ENCODE data around the gene CWH43. TPM values are rescaled to one million over a fixed set of nuclear protein-coding genes. Genes with fewer than 3 reads are reported as not detected.

CWH43 gene
- total and polyA plus RNA-seq, 9 of the 15 experiments (the other 6 are each of a cell fraction or from before 2014, with no cell fraction given): not detected

DNA sequence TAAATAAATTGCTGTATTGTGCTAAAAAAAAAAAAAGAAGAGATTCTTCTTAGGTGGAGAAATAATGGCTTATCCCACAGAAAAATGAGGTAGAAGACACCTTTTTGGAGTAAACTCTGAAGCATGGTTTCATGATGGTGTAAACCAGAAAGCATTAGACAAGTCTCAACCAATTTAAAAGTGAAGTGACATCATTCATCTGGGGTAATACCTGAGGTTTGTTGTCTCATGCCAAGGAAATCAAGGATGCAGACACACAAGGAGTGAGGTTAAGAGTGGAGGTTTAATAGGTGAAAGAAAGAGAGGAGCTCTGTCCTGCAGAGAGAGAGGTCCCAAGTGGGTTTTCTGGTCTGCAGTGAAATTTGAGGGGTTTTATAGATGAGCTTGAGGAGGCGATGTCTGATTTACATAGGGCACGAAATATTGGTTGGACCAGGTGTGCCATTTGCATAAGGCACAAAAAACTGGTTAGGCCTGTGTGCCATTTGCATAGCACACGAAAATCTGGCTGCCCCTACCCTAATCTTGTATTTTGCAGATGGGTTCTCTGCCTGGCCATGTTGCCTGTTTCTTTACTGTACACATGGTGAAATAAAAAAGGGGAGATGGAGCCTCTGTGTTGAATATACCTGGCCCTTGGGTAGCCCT, 25.0 kb upstream of the CWH43 start:
- CTCF ChIA-PET (ENCODE audit: low intra/inter-chr PET ratio): interaction anchor here (4.5 kb wide), 1 partner anchor 382 kb away, joined by 55 read pairs; no protein-coding TSS in a partner anchor
- Histone ChIP-seq H3K9me3 (replicated peaks; ENCODE audit: control insufficient read depth, insufficient read depth, low read depth, low read length) (no peaks in the 10 kb centered on the region), H3K4me1 (replicated peaks in 1 of 2; ENCODE audit: control insufficient read depth in 2 of 2, insufficient read depth in 2 of 2, low read length in 2 of 2) (no peaks in the 10 kb centered on the region), H3K4me2 (ENCODE audit: insufficient read depth, low read length) (no peak overlapping the region), H3K79me2 (ENCODE audit: control insufficient read depth, insufficient read depth, low read length) (no peaks in the 10 kb centered on the region), H3K27ac (ENCODE audit: extremely low read depth, low read depth, low read length) (no peak overlapping the region), H3K36me3 (ENCODE audit: control insufficient read depth, insufficient read depth, low read length) (no peaks in the 10 kb centered on the region), H3K9ac (ENCODE audit: insufficient read depth in 1 of 2, low read depth in 2 of 2, low read length in 2 of 2) (no peak overlapping the region), H3K4me3 (no peak overlapping the region), H4K20me1 (replicated peaks; ENCODE audit: control insufficient read depth, insufficient read depth, low read length) (no peaks in the 10 kb centered on the region), H3K27me3 (ENCODE audit: control insufficient read depth in 2 of 2, insufficient read depth in 2 of 2, low read length in 2 of 2) (no peaks in the 10 kb centered on the region), H2AFZ (ENCODE audit: low read depth, low read length) (no peak overlapping the region), H3K9me1 (ENCODE audit: control insufficient read depth, insufficient read depth, low read length) (no peaks in the 10 kb centered on the region)
- in situ Hi-C loops (cut with MboI): no loop called here
- no TSS peak for BruUV-seq (replicated peaks)
- TF ChIP-seq TRIM28 (IDR thresholded peaks at IDR 0.05): no peak
- TF ChIP-seq, protein P1, sequence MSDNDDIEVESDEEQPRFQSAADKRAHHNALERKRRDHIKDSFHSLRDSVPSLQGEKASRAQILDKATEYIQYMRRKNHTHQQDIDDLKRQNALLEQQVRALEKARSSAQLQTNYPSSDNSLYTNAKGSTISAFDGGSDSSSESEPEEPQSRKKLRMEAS (CRISPR knock-in tag; IDR thresholded peaks at IDR 0.05): no peak
- TF ChIP-seq, protein P2, sequence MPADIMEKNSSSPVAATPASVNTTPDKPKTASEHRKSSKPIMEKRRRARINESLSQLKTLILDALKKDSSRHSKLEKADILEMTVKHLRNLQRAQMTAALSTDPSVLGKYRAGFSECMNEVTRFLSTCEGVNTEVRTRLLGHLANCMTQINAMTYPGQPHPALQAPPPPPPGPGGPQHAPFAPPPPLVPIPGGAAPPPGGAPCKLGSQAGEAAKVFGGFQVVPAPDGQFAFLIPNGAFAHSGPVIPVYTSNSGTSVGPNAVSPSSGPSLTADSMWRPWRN (IDR thresholded peaks at IDR 0.05; ENCODE audit: low read depth): no peak
- TF ChIP-seq GABPB2 (CRISPR knock-in tag; conservative IDR thresholded peaks at IDR 0.05): no peak
- TF ChIP-seq, protein P3, sequence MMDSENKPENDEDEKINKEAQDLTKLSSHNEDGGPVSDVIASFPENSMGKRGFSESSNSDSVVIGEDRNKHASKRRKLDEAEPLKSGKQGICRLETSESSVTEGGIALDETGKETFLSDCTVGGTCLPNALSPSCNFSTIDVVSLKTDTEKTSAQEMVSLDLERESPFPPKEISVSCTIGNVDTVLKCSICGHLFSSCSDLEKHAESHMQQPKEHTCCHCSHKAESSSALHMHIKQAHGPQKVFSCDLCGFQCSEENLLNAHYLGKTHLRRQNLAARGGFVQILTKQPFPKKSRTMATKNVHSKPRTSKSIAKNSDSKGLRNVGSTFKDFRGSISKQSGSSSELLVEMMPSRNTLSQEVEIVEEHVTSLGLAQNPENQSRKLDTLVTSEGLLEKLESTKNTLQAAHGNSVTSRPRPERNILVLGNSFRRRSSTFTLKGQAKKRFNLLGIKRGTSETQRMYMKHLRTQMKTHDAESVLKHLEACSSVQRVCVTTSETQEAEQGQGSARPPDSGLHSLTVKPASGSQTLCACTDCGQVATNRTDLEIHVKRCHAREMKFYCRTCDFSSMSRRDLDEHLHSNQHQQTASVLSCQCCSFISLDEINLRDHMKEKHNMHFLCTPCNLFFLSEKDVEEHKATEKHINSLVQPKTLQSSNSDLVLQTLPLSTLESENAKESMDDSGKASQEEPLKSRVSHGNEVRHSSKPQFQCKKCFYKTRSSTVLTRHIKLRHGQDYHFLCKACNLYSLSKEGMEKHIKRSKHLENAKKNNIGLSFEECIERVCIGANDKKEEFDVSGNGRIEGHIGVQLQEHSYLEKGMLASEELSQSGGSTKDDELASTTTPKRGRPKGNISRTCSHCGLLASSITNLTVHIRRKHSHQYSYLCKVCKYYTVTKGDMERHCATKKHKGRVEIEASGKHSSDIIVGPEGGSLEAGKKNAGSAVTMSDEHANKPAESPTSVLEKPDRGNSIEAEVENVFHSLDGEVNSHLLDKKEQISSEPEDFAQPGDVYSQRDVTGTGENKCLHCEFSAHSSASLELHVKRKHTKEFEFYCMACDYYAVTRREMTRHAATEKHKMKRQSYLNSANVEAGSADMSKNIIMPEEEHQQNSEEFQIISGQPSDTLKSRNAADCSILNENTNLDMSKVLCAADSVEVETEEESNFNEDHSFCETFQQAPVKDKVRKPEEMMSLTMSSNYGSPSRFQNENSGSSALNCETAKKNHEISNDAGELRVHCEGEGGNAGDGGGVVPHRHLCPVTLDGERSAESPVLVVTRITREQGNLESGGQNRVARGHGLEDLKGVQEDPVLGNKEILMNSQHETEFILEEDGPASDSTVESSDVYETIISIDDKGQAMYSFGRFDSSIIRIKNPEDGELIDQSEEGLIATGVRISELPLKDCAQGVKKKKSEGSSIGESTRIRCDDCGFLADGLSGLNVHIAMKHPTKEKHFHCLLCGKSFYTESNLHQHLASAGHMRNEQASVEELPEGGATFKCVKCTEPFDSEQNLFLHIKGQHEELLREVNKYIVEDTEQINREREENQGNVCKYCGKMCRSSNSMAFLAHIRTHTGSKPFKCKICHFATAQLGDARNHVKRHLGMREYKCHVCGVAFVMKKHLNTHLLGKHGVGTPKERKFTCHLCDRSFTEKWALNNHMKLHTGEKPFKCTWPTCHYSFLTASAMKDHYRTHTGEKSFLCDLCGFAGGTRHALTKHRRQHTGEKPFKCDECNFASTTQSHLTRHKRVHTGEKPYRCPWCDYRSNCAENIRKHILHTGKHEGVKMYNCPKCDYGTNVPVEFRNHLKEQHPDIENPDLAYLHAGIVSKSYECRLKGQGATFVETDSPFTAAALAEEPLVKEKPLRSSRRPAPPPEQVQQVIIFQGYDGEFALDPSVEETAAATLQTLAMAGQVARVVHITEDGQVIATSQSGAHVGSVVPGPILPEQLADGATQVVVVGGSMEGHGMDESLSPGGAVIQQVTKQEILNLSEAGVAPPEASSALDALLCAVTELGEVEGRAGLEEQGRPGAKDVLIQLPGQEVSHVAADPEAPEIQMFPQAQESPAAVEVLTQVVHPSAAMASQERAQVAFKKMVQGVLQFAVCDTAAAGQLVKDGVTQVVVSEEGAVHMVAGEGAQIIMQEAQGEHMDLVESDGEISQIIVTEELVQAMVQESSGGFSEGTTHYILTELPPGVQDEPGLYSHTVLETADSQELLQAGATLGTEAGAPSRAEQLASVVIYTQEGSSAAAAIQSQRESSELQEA (IDR thresholded peaks at IDR 0.05; ENCODE audit: low read depth): no peak
- POLR2A ChIA-PET: interaction anchor here (0.7 to 0.9 kb wide), 3 partner anchors 18 to 121 kb away, joined by 3 to 4 read pairs (median 3); no protein-coding TSS in a partner anchor
- no peak for FAIRE-seq
- intact Hi-C loops (cut with micrococcal nuclease): loop anchor here (5.0 kb wide), 3 partner anchors 84 to 834 kb away; no protein-coding TSS in a partner anchor
- WGBS (ENCODE audit: insufficient coverage, low coverage, missing lambda C conversion rate): 0% methylated on average over 3 of the region's 3 CpGs
- no peak for ATAC-seq
- no peak for DNase-seq (ENCODE audit: extremely low read depth in 1 of 4, low spot score in 3 of 4)
